Right atrium auricular region (tissue), 2 donors: ENCODE data around the gene APOA4. TPM values are rescaled to one million over a fixed set of nuclear protein-coding genes. Genes with fewer than 3 reads are reported as not detected.

Experiments used
- DNase-seq: peaks from one replicate; pipeline ENCODE4 v3.0.0-alpha.2; 2019; ENCODE audit warnings: low spot score
- H3K27ac ChIP-seq, 2 donors: fragments of 200-600 bp; sonication (generic); 1 replicate in 1 of 2; 2 replicates in 1 of 2; pipeline ENCODE4 v1.5.1; 2016 to 2019
- H3K27me3 ChIP-seq, 2 donors: fragments of 200-600 bp; sonication (generic); one replicate each; pipeline versions ENCODE4 v1.5.1 to v1.6.0; 2017 to 2019
- H3K36me3 ChIP-seq: fragments of 200-600 bp; sonication (generic); one replicate; pipeline ENCODE4 v1.5.1; 2016
- H3K4me1 ChIP-seq, 2 donors: fragments of 200-600 bp; sonication (generic); one replicate each; pipeline versions ENCODE4 v1.5.1 to v1.6.0; 2017 to 2019
- H3K4me3 ChIP-seq, 2 donors: fragments of 200-600 bp; sonication (generic); 1 replicate in 1 of 2; 2 replicates in 1 of 2; pipeline ENCODE4 v1.5.1; 2017 to 2019; ENCODE audit warnings: mild to moderate bottlenecking in 1 of 2, moderate library complexity in 1 of 2
- H3K9me3 ChIP-seq, 2 donors: fragments of 200-600 bp; sonication (generic); one replicate each; pipeline ENCODE4 v1.5.1; 2019
- CTCF ChIP-seq, 2 donors: fragments of 200-600 bp; sonication (generic); IDR thresholded peaks; one replicate each; pipeline ENCODE4 v1.5.1; 2019; ENCODE audit warnings: antibody characterized with exemption in 2 of 2
- total RNA-seq, 2 donors: library from RNA; depleted of rRNA; stranded (reverse); fragments of >200 nt; gene quantifications; one replicate each; pipeline ENCODE4 v1.1.0, GENCODE V29; 2016

APOA4 gene
- total RNA-seq, 2 donors from 2014 or later, result not detected

GRCh38 chr11:116828632-116829524 lies 5.8 kb upstream of the APOA4 start:
- Histone ChIP-seq H3K9me3 (no peaks in the 10 kb centered on the region), H3K4me3 (no peak overlapping the region), H3K27me3 (no peaks in the 10 kb centered on the region), H3K4me1 (no peaks in the 10 kb centered on the region), H3K27ac (no peak overlapping the region), H3K36me3 (no peaks in the 10 kb centered on the region)
- TF ChIP-seq CTCF (IDR thresholded peaks at IDR 0.05), result no peak
- no peak for DNase-seq

- Histone ChIP-seq H3K9me3 (no peaks in the 10 kb centered on the region), H3K4me3 (no peak overlapping the region), H3K4me1 (no peaks in the 10 kb centered on the region), H3K36me3 (no peaks in the 10 kb centered on the region), H3K27ac (no peak overlapping the region), H3K27me3 (no peaks in the 10 kb centered on the region)
- TF ChIP-seq CTCF (IDR thresholded peaks at IDR 0.05), result no peak
- no peak for DNase-seq
These were observed 4.4 kb upstream of the APOA4 start for GRCh38 chr11:116827461-116827860.

GRCh38 chr11:116826751-116827431 lies 3.8 kb upstream of the APOA4 start:
- no peak for DNase-seq
- no peaks in the 10 kb centered on the region for H3K36me3 ChIP-seq
- H3K27me3 ChIP-seq, result no peaks in the 10 kb centered on the region
- no peak overlapping the region for H3K4me3 ChIP-seq
- no peak overlapping the region for H3K27ac ChIP-seq
- H3K9me3 ChIP-seq, result no peaks in the 10 kb centered on the region
- TF ChIP-seq CTCF (IDR thresholded peaks at IDR 0.05), result no peak
- H3K4me1 ChIP-seq, result no peaks in the 10 kb centered on the region

- H3K27ac ChIP-seq, result no peak overlapping the region
- no peak for TF ChIP-seq CTCF (IDR thresholded peaks at IDR 0.05)
- no peak overlapping the region for H3K4me3 ChIP-seq
- H3K27me3 ChIP-seq, result no peaks in the 10 kb centered on the region
- H3K9me3 ChIP-seq, result no peaks in the 10 kb centered on the region
- H3K36me3 ChIP-seq, result no peaks in the 10 kb centered on the region
- no peaks in the 10 kb centered on the region for H3K4me1 ChIP-seq
- DNase-seq, result no peak
These were observed 3.0 kb upstream of the APOA4 start for GRCh38 chr11:116825854-116826750.

- H3K27me3 ChIP-seq, result no peaks in the 10 kb centered on the region
- H3K27ac ChIP-seq, result no peak overlapping the region
- no peaks in the 10 kb centered on the region for H3K36me3 ChIP-seq
- no peak for TF ChIP-seq CTCF (IDR thresholded peaks at IDR 0.05)
- H3K4me3 ChIP-seq, result no peak overlapping the region
- no peak for DNase-seq
- H3K4me1 ChIP-seq, result no peaks in the 10 kb centered on the region
- H3K9me3 ChIP-seq, result no peaks in the 10 kb centered on the region
These were observed 2.3 kb upstream of the APOA4 start for GRCh38 chr11:116825434-116825833.
